ENCODE measurements around the gene FAM234A.
"Not testable (repeated sequence)": the region's sequence is repeated elsewhere in the genome, so short reads cannot be mapped to it uniquely, and the experiment has no call there.

The FAM234A gene

GRCh38 chr16:264440-264951 lies 29.9 kb downstream of the FAM234A start:
- no peak for DNase-seq (ENCODE audit: low read depth in 2 of 2, low spot score in 1 of 2)

GRCh38 chr16:265002-265529 lies 30.4 kb downstream of the FAM234A start:
- no peak for DNase-seq (ENCODE audit: low read depth in 2 of 2, low spot score in 1 of 2)

- no peak for DNase-seq (ENCODE audit: low read depth in 2 of 2, low spot score in 1 of 2)
These were observed 31.1 kb downstream of the FAM234A start for GRCh38 chr16:265711-266110.

DNA sequence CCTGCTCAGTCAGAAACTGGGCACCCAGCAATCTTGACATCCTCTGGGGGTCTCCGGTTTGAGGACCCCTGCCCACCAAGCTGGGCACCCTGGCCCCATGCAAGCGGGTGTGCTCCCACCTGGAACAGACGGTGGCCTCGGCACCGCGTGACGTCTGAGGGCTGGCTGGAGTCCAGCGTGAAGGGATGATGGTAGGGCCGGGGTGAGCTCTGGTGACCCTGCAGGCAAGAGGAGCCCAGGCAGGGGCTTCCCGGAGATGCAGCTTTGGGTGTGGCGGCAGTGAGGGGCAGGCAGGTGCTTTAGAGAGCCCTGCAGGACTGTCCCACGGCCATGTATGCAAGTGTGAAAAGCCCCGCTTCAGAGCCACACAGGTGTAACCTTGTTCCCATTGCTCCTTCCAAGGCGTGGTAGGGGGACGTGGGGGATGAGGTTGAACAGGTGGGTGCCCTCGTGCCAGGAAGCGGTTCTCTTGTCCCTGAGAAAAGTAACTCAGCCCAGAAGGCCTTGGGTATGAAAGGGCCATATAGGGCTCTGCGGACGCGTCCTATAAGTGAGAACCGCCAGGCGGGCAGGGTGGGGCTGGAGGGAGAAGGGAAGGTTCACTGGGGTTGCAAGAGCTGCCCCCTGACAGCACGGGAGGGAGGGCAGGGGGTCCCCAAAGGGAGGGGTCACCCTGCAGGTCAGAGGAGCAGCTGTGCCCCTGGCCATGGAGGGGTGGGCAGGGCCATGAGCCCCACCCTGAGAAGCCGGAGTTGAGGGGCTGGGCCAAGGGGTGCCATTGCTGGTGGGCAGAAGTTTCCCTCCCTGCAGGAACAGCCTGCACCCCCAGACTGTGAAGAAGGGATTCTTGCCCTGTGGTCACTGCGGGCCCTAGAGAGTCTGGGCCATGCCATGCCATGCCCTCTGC lies 31.9 kb downstream of the FAM234A start:
- DNase-seq (ENCODE audit: low read depth in 2 of 2, low spot score in 1 of 2), result no peak

- DNase-seq (ENCODE audit: low read depth in 2 of 2, low spot score in 1 of 2), result not testable (repeated sequence)
These were observed 32.9 kb downstream of the FAM234A start for GRCh38 chr16:267562-267961.

DNA sequence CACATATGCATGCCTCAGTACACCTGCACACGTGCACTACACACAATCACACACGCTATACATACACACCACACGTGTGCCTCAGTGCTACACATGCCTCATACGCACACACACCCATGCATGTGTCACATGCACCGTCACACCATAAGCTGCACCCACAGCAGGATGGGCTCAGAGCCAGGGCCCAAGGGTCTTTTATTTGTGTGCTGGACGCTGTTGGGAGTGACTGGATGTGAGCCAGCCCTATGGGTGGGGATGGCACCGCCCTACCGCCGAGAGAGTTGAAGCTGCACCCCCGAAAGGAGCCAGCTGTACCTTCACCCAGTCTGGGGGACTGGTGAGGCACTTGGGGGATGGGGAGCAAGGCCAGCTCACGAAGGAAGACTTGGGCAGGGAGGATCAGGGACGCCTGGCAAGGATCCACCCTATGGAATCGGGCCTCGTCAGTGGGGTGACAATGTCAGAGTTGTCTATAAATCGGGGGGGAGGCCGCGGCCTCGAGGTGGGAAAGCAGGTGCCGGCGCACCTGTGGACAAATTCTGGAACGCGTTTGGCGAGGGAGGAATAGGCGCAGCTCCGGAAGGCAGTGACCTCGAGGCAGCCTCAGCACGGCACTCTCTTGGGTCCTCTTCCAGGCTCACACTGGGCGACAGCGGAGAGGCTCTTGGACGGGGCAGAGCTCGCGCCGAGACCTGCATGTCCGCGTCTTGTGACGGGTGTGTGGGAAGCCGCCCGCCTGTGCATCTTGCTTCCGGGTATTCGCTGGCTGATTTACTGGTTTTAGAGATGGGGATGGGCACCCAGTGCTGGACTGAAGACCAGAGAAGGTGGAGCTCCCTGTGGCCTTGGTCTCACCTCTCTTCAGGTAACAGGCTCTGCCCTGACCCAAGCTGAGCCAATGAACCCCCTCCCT lies 33.8 kb downstream of the FAM234A start:
- DNase-seq (ENCODE audit: low read depth in 2 of 2, low spot score in 1 of 2), result no peak

DNA sequence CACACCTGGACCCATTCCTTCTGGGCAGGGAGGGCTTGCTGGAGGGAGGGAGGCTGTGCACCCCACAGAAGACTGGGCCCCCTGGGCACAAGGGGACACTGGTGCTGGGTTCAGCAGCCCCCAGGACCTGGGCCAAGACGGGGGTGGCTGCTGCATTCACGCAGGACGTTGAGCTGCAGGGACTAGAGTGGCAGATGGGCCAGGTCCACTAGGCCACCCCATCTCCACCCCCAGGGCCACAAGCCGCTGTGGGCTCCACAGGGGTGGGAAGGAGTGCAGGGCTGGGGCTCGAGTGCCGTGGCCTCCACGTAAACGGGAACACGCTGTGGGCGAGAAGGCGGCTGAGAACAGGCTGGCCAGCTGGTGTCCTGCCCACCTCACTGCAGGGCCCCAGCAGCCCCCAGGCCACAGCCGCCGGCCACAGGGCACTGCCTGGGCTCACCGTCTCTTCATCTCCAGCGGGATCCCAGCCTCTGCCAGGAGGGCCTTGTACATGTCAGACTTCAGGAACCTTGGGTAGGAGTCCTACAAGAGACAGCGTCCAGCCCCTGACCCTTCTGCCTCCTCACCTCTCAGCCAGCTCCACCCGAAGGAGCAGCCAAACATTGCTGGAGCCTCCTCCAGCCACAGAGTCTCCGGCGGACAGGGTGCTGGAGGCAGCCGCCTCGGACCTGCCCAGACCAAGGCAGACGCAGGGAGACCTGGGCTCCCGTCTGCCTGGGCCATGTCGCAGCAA lies 34.6 kb downstream of the FAM234A start:
- no peak for DNase-seq (ENCODE audit: low read depth in 2 of 2, low spot score in 1 of 2)

DNA sequence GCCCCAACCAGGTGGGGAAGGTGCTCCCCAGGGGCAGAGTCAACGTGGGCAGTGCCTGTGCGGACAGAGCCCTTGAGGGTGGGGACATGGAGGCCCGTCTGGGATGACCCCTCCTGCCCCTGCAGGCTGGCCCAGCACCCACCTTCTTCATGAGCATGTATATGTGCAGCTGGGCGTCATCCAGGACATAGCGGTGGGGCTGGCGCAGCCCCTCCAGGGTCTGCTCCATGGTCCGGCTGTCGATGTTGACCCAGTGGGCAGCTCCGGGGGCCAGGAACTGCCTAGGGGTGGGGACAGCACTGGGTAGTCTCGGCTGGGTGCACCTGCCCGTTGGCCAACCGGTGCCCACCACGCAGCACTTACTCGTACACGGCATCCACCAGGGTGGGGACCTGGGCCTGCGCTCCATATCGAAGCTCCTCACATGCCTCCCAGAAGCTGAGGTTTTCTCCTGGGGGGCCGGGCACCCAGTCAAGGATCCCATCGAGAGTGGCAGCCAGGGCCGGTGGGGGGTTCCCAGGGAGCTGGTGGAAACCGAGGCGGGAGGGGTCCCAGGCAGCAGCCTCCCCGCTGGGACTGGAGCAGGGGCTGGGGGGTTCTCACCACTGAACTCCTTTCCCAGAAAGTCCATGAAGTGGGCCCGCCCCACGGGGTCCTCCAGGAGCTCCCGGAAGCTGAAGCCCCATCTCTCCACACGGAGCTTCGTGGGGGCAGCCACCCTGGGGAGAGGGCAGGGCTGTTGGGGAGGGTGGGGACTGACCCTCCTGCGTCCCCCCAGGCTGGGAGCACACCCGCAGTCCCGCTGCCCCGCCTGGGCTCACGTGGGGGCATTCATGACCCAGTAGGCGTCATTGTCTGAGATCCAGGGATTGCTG lies 36.0 kb downstream of the FAM234A start:
- DNase-seq (ENCODE audit: low read depth in 2 of 2, low spot score in 1 of 2), result no peak

GRCh38 chr16:272633-273546 lies 38.3 kb downstream of the FAM234A start:
- no peak for DNase-seq (ENCODE audit: low read depth in 2 of 2, low spot score in 1 of 2)

DNA sequence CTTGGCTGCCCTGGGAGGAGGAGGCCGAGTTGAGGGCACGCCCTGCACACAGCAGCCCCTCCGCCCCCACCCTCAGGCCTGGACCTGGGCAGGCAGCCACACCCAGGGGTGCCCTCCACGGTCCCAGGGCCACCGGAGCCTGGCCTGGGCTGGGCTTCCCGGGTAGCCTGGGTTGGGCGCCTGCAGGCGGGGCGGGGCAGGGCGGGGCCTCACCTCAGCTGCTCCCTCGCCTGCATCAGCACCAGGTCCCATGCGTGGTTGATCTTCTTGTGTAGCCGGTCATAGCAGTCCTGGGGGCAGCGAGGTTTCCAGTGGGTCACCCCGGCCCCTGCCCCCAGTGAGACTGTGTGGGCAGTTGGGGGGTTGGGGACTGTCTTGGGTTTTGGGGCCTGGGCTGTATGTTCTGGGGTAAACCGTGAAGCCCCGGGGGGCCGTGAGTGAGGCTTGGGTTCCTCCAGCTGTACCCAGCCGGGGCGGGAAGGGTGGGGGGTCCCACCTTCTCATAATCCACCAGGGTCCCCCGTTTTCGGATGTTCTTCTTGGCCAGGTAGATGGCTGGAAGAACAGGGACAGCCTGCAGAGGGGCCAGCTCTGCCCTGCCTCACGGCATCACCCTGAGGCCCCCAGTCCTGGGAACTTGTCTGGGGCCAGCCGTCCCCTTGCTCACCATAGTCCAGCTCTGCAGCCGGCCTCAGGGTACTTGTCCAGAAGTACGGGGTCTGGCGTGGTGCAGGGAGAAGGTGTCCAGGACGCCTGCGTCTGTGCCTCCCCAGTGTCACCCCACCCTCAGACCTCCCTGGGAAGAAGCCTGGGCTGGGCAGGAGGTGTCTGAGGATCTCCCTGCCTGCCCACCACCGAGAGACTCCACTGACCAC lies 39.2 kb downstream of the FAM234A start:
- DNase-seq (ENCODE audit: low read depth in 2 of 2, low spot score in 1 of 2), result no peak

DNA sequence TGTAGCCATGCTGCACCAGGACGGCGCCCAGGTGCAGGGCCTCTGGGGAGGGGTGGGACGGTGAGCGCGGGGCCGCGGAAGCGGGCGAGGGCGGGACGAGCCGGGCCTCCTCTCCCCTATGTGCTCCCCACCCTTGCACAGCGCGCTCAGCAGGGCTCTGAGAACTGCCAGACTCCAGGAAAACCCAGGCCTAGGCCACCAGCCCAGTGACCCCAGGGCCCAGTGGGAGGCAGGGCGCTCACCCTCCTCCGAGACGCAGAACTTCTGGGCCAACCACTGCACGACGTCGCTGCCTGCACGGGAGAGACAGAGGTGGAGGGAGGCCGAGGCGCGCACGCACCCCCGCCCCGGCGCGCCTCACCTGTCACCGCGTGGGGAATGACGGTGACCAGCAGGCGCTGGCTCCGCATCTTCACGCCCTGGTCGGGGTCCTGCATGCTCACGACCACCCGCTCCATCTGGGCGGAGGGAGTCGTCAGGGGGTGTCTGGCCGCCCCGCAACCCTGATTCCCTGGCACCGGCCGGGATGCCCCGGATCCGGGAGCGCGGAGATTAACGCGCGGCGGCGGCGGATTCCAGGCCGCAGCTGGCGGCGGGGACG lies 40.5 kb downstream of the FAM234A start:
- DNase-seq (ENCODE audit: low read depth in 2 of 2, low spot score in 1 of 2), result no peak

DNA sequence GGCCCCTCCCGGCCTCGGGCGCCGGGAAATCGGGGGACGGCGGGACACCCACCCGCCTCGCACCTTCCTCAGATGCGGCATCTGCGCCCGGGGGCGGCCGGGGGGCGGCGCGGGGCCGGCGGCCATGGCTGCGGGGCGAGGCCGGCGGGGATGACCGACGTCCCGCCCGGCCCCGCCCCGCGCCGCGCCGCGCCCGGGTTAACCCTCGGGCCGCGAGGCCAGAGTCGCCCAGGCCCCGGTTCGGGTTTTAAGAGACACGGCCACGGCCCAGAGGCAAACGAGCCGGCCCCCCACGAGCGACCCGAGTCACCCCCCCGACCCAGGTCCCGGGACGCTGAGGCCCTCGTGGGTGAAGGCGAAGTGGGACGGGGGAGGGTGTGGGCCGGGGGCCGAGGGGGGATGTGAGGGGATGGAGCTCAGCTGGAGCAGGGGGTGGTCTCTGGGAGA lies 41.2 kb downstream of the FAM234A start, which contains the start of gene RGS11:
RGS11 (minus strand) TSS at position 159 of the 447 bp plus-strand sequence; CDS start at position 126, 33 bp downstream.
- DNase-seq (ENCODE audit: low read depth in 2 of 2, low spot score in 1 of 2), result no peak

DNA sequence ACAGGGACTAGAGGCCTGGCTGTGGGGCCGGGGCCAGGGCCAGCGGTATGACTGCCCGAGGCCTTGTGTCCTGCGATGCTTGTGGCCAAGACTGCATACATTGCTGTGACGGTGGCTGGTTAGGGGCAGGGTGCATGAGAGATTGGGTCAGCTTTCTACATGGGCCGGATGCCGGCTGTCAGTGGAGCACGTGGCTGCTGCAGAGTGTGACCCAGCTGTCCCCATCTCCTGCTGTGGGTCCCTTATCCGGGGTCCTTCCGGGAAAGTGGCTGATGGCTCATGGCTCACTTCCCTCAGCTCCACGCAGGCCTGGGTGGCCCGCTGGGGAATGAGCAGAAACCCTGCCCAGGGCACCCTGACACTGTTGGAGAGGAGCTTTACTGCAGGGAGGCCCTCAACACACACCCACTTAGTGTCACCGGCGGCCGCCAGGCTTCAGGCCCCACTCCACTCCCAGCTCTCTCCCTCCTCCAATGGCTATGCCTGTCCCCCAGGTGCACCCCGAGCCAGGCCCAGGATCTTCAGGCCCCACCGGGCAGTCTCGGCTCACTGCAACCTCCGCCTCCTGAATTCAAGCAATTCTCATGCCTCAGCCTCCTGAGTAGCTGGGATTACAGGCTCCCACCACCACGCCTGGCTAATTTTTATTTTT lies 41.9 kb downstream of the FAM234A start:
- DNase-seq (ENCODE audit: low read depth in 2 of 2, low spot score in 1 of 2), result no peak

DNA sequence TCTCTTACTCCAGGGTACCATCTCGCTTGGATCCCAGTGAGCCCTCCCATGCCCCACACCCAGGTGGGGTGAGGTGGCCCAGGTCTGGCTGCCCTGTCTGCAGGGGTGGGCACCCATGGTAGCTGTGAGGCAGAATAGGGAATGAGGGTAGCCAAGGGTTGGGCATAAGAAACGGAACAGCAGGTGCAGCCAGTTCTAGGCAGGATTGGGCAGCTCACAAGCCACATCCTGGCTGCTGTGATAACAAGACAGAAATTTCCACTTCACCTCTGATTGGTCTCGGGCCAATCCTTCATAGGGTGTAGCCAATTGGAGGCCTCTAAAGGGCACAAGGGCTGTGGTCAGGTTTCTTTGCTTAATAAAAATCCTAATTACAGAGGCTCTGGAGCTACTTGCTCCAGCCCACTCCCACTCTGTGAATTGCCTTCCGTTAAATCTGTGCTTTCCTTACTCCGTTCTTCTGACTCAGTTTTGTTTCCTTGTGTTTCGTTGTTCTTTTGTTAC lies 44.3 kb downstream of the FAM234A start:
- no peak for DNase-seq (ENCODE audit: low read depth in 2 of 2, low spot score in 1 of 2)

- no peak for DNase-seq (ENCODE audit: low read depth in 2 of 2, low spot score in 1 of 2)
These were observed 44.9 kb downstream of the FAM234A start for GRCh38 chr16:279531-279930.

- no peak for DNase-seq (ENCODE audit: low read depth in 2 of 2, low spot score in 1 of 2)
These were observed 45.4 kb downstream of the FAM234A start for GRCh38 chr16:280005-280460.

Data from stimulated activated CD8-positive, alpha-beta memory T cell treated with anti-CD3 and anti-CD28 coated beads, Interleukin-4, amount 100 ng/mL, for 4 hours (primary cell).